Psoas muscle (tissue), 8 donors: ENCODE measurements around the gene STEAP1B. TPM values are rescaled to one million over a fixed set of nuclear protein-coding genes. Genes with fewer than 3 reads are reported as not detected.

Experiments
- ATAC-seq, 4 donors: fragments of 200-7000 bp; cut with Tn5 transposase; one replicate each; pipeline ENCODE4 v1.9.1; 2020; ENCODE audit warnings: moderate library complexity in 3 of 4, mild to moderate bottlenecking in 2 of 4
- DNase-seq, 2 donors: peaks; one replicate each; pipeline ENCODE4 v3.0.0-alpha.2; 2020
- H3K27ac ChIP-seq: fragments of 200-600 bp; one replicate; pipeline ENCODE4 v1.8.0; 2022
- H3K27me3 ChIP-seq, 3 donors: fragments of 200-600 bp in 1 of 3; one replicate each; pipeline versions ENCODE4 v1.6.1 to v1.8.0; 2013 to 2022; ENCODE audit warnings: low read length in 2 of 3, mild to moderate bottlenecking in 2 of 3, moderate library complexity in 1 of 3; ENCODE audit not compliant: insufficient read depth in 3 of 3
- H3K36me3 ChIP-seq, 2 donors: fragments of 200-600 bp in 1 of 2; one replicate each; pipeline versions ENCODE4 v1.6.1 to v1.8.0; 2013 to 2022; ENCODE audit warnings: low read depth in 1 of 2, mild to moderate bottlenecking in 1 of 2, moderate library complexity in 1 of 2; ENCODE audit not compliant: insufficient read depth in 1 of 2
- H3K4me1 ChIP-seq: fragments of 200-600 bp; one replicate; pipeline ENCODE4 v1.8.0; 2022
- H3K4me3 ChIP-seq: fragments of 200-600 bp; one replicate; pipeline ENCODE4 v1.8.0; 2022; ENCODE audit warnings: mild to moderate bottlenecking
- H3K9me3 ChIP-seq: fragments of 200-600 bp; one replicate; pipeline ENCODE4 v1.8.0; 2022
- WGBS, 3 donors: extraction: QIAGEN DNeasy Blood & Tissue Kit; methylation state at CpG; one replicate each; pipeline versions ENCODE4 v1.1.6 to v1.1.7; 2013; 5-methylcytosine and 5-hydroxymethylcytosine counted together
- intact Hi-C, 2 donors: fragments of 100-400 bp; cut with DNase I; formaldehyde crosslinking; loops; one replicate each; pipeline versions ENCODE4 v1.11.0 to v1.14.2; 2022
- polyA plus RNA-seq, 3 donors: library from polyadenylated mRNA; stranded (reverse); fragments of 200-250 nt; gene quantifications; one replicate each; pipeline ENCODE4 v1.2.3, GENCODE V29; 2013
- total RNA-seq, 4 donors: library from RNA; stranded (reverse); fragmentation: NEBNext Ultra II Directional in 2 of 4; extraction: Animal tissue kit (Norgen Biotek cat#: 25700) in 2 of 4; gene quantifications; one replicate each; pipeline versions ENCODE4 v1.2.1 to v1.2.4, GENCODE V29; 2021 to 2023
- TF ChIP-seq, protein P1 (sequence below): fragments of 200-600 bp; IDR thresholded peaks from one replicate; pipeline ENCODE4 v1.8.0; 2022; ENCODE audit warnings: antibody characterized with exemption
- donor health status: healthy with polysubstance abuse.
- donor health status: DM: no; HTN: no; CAD: no; lungs with moderate emphysema.
- donor health status: Bipolar disorder and iron deficiency.
- donor health status: healthy.
- donor health status: DM: yes; HTN: yes; CAD: no.
- donor health status: DM: no; HTN: no; CAD: no.
- donor health status: DM: no; HTN: no; CAD: no.
- donor health status: DM: yes; HTN: yes; CAD: no.

Gene STEAP1B
- total and polyA plus RNA-seq, 7 donors, result 0.24 to 1.6 (median 0.91) TPM

DNA sequence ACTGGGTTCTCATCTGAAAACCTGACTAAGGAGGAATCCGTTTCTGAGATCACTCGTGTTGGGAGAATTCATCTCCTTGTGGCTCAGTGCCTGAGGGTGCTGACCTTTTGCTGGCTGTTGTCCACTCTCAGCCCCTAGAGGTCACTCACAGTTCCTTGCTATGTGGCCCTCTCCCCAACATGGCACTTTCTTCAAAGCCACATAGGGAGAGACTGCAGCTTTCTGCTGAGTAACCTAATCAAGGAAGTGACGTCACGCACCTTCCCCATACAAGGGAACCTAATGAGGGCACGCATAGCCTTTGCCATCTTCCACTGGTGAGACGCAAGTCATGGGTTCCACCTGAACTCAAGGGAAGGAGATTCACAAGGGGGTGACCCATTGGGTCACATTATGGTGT, 23.2 kb downstream of the STEAP1B start:
- Histone ChIP-seq H3K36me3 (no peaks in the 10 kb centered on the region), H3K27ac (no peak overlapping the region), H3K4me1 (no peaks in the 10 kb centered on the region), H3K27me3 (no peaks in the 10 kb centered on the region), H3K9me3 (no peaks in the 10 kb centered on the region), H3K4me3 (no peak overlapping the region)
- ATAC-seq (no peak), DNase-seq (no peak)
- intact Hi-C loops, result no loop called here
- TF ChIP-seq, protein P1, sequence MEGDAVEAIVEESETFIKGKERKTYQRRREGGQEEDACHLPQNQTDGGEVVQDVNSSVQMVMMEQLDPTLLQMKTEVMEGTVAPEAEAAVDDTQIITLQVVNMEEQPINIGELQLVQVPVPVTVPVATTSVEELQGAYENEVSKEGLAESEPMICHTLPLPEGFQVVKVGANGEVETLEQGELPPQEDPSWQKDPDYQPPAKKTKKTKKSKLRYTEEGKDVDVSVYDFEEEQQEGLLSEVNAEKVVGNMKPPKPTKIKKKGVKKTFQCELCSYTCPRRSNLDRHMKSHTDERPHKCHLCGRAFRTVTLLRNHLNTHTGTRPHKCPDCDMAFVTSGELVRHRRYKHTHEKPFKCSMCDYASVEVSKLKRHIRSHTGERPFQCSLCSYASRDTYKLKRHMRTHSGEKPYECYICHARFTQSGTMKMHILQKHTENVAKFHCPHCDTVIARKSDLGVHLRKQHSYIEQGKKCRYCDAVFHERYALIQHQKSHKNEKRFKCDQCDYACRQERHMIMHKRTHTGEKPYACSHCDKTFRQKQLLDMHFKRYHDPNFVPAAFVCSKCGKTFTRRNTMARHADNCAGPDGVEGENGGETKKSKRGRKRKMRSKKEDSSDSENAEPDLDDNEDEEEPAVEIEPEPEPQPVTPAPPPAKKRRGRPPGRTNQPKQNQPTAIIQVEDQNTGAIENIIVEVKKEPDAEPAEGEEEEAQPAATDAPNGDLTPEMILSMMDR, result no peak
- WGBS, 3 donors, result 90 to 93% (median 91%) methylated on average over 6 of the region's 6 CpGs

DNA sequence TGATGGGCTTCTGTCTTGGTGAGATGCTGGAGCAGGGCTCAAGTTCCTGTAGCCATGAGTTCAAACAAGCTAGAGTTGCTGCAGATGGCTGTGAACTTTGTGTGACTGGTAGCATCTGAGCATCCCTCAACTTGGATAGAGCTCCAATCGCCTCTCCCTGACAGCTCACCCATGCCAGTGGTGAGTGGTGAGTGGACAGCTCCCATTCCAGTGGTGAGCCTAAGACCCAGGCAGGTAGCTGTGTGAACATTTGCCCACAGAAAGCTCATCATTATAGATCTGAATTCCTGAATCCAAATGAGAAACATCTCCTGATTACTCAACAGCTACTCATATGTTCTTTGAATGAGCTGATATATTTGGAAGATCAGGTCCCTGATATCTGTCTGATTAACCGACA, 25.3 kb downstream of the STEAP1B start:
- DNase-seq (no peak), ATAC-seq (no peak)
- H3K27ac ChIP-seq, result no peak overlapping the region
- H3K4me1 ChIP-seq, result no peaks in the 10 kb centered on the region
- no peaks in the 10 kb centered on the region for H3K27me3 ChIP-seq
- intact Hi-C loops, result no loop called here
- WGBS, 3 donors, result 88 to 95% (median 91%) methylated on average over 2 of the region's 2 CpGs
- no peaks in the 10 kb centered on the region for H3K9me3 ChIP-seq
- TF ChIP-seq, protein P1, result no peak
- no peaks in the 10 kb centered on the region for H3K36me3 ChIP-seq
- H3K4me3 ChIP-seq, result no peak overlapping the region

DNA sequence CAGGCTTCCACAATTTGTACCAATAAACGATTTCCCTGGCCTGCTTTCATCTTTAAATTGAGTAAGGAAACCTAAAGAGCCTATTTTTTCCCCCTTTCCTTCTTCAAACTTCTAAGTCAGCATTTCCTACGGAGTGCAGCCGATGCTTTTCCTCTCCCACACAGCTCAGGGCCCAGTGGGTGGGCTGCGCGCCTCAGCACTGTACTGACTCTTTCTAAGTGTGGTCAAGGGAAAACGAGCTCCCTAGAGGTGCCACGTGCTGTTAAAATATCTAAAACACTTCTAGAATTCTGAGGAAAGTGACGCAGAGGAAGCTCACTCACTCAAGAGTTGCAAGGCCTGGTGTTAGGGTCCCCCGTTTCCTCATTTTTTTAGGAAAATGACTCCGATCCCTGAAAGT, 29.0 kb downstream of the STEAP1B start:
- intact Hi-C loops, result no loop called here
- 65 to 74% (median 72%) methylated on average over 10 of the region's 10 CpGs for WGBS, 3 donors
- TF ChIP-seq, protein P1, result no peak
- H3K9me3 ChIP-seq, result no peaks in the 10 kb centered on the region
- no peak overlapping the region for H3K27ac ChIP-seq
- DNase-seq, result no peak
- no peaks in the 10 kb centered on the region for H3K36me3 ChIP-seq
- no peaks in the 10 kb centered on the region for H3K4me1 ChIP-seq
- H3K4me3 ChIP-seq, result no peak overlapping the region
- no peaks in the 10 kb centered on the region for H3K27me3 ChIP-seq
- no peak for ATAC-seq

DNA sequence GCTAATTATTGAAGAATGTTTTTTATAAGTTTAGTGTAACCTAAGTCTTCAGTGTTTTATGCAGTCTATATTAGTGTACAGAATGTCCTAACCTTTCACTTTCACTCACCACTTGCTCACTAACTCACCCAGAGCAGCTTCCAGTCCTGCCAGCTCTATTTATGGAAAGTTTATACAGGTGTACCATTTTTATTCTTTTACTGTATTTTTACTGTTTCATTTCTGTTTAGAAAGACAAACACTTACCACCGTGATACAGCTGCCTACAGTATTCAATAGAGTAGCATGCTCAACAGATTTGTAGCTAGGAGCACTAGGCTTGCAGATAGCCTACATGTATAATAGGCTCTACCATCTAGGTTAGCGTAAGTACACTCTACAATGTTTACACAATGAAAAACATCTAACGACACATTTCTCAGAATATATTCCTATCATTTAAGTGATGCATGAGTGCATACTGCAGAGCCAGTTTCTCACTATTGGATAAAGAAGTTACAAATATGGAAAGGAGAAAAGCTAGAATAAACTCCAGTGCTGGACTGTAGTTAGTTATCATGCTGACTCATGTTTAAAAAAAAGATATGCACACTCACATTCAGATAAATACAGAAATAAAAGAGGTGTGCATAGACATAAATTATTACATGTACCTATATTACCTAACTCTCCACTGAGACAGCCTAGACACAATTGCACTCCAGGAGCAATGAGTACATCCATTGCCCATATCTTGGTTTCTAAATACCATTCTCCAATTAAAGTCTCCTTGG, 30.4 kb downstream of the STEAP1B start:
- Histone ChIP-seq H3K27ac (no peak overlapping the region), H3K4me3 (no peak overlapping the region), H3K36me3 (no peaks in the 10 kb centered on the region), H3K4me1 (no peaks in the 10 kb centered on the region), H3K27me3 (no peaks in the 10 kb centered on the region), H3K9me3 (no peaks in the 10 kb centered on the region)
- intact Hi-C loops, result no loop called here
- DNase-seq (no peak), ATAC-seq (no peak)
- TF ChIP-seq, protein P1, result no peak
- WGBS, 3 donors, result 91 to 95% (median 91%) methylated on average over 3 of the region's 3 CpGs

DNA sequence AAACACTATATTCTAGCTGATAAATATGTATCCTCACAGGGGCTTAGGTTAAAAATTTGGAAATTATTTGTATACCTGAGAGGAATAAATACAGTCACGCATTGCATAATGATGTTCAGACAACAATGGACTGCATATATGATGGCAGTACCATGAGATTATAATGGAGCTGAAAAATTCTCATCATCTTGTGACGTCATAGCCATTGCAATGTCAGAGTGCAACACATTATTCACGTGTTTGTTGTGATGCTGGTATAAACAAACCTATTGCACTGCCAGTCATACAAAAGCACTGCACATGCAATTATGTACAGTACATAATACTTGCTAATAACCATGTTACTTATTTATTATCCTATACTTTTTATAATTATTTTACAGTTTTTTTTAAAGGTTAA, 31.4 kb downstream of the STEAP1B start:
- Histone ChIP-seq H3K4me3 (no peak overlapping the region), H3K36me3 (no peaks in the 10 kb centered on the region), H3K27me3 (no peaks in the 10 kb centered on the region), H3K4me1 (no peaks in the 10 kb centered on the region), H3K27ac (no peak overlapping the region), H3K9me3 (no peaks in the 10 kb centered on the region)
- WGBS, 3 donors, result 89 to 96% (median 91%) methylated on average over 3 of the region's 3 CpGs
- intact Hi-C loops, result no loop called here
- ATAC-seq, result no peak
- DNase-seq, result no peak
- TF ChIP-seq, protein P1, result no peak
